ELR (cell line): ENCODE results near the gene MKRN2.

ENCODE experiments used
- DNase-seq: peaks from one replicate; pipeline ENCODE4 v3.0.0-alpha.2; 2015; ENCODE audit warnings: low read depth

MKRN2 gene

DNA sequence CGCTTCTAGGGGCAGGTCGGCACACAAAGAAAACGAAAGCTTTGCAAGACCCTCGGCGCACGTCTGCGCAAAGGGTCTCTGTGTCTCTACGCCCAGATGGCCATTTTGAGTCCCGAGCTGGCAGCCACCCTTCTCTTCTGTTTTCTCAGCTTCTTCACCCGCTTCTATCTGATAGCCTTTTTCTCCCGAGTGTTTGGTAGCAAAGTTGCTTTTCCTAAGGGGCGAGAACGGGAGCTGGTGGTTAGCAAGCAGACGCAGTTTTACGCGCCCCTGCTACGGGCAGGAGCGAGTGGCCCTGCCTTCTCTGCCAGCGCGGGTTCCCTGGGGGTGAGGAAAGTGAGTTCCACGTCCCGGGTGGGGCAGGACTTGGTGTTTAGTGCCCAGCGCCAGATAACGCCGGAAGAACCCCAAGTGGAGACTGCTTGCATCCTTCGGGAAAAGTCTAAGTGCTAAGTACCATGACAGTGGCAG, 2.9 kb upstream of the MKRN2 start:
- peak; percentile 37 for DNase-seq

DNA sequence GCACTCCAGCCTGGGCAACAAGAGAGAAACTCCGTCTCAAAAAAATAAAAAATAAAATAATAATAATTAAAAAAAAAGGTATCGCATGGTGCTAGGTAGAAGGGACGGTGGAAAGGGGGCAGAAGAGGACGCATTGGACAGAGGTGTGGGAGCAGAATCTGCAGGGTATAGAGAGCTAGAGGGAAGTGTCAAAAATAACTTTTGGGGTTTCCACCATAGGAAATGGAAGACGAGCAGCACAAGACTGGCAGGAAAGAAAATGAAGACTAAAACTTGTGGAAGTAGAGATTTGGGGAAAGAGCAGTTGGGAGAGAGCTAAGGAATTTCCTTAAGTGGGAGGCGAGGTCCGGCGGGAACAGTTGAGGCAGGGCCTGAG, 585 bp upstream of the MKRN2 start:
- no peak for DNase-seq

DNA sequence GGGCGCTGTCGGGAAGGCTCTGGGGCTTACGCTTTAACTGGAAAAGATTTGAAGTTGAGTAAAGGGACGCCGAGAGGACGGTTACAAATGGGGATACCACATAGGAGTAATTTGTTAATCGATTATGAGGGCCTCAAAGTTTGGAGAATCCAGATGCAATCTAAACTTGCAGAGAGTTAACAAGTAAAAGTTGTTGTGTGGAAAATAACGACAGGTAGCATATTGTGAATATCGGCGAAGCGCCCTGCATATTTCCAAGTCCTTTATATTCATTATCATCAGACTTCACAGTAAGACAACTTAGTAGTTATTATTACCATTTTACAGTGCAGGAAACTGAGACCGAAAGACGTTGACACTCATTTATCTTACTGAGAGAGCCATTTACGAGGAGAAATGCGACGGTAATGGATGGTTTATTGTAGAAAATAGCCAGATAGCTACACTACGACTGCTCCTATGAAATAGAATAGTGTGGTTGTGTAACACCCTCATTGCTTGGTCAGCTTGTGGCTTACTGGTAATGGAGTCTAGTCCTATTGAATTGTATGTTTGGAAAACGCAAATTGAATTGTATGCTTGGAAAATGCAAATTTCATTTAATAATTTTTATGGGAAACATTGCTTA, 700 bp downstream of the MKRN2 start:
- peak; percentile 51 for DNase-seq

DNA sequence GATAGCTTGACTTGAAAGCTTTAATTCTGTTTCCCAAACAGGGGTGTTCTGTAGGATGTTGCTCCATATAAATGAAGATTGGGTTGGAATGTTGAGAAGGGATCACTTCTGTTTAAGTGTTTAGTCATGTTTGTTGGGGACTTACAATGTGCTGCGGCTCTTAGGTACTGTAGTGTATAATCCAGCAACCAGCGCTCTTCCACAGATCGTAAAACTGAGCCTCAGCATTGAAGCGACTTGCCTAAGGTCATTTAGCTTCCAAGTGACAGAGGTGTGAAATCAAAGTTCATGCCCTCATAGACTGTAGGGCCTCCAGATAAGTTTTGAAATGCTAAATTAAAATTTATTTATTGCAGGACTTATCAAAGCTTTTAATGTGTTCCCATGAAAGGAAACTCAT, 1.8 kb downstream of the MKRN2 start:
- no peak for DNase-seq

DNA sequence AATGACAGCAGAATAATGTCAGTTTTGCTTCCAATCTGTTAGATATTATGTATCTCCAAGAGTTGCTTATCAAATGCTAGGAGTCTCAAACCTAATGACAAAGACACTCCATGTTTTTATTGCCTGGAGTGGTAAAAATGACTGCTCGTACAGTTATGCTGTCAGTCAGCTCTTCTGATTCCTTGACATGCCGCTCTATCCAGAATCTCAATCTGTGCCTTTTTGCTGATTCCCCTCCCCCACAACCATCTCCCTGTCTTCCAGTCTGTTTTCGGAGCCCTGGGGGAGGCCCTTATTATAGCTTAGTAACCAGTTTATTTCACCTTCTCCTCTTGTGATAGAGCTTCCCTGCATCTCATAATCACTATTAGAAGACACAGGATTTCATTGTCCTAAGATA, 2.6 kb downstream of the MKRN2 start:
- DNase-seq = no peak

DNA sequence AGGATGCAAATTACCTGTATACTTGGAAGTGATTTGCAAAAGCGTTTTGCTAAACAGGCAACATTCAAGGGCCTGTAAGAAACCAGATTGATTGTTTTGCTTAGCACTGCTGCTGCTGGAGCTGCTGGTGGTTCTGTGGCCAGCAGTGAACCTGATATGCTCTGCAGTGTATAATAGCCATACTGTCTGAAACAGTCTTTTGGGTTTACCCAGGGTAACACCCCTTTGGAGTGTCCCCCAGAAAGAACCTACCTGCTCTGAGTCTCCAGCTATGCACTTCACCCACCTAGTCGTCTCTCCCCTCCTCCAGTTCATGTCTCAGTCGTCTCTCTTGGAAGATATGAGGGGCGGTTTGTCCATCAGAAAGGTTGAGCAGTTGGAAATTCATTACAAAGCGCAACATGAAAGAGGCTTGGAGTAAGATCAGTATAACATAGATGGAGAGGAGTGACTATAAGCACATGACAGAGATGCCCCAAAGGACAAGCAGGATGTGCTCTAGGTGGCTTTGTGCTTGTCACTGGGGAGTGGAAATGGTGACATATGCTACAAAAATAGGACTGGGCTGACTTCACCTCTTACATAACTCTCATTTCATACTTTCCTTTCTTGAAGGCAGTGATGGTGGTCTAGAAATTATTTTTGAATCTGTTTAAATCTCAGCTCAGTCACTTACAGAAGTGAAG, 3.8 kb downstream of the MKRN2 start:
- no peak for DNase-seq

DNA sequence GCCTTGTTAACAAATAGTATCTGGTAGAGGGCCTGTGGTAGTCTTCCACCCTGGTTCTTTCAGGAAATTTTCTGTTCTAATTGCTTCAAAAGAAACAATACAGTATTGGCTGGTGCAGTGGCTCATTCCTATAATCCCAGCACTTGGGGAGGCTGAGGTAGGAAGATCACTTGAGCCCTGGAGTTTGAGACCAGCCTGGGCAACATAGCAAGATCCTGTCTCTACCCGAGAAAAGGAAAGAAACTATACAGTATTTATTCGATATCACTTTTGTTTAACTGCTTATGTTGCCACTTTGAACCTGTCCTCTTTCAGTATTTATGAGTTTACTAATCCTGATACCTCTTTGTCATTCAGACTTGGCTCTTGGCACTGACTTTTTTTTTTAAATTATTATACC, 4.5 kb downstream of the MKRN2 start:
- no peak for DNase-seq

DNA sequence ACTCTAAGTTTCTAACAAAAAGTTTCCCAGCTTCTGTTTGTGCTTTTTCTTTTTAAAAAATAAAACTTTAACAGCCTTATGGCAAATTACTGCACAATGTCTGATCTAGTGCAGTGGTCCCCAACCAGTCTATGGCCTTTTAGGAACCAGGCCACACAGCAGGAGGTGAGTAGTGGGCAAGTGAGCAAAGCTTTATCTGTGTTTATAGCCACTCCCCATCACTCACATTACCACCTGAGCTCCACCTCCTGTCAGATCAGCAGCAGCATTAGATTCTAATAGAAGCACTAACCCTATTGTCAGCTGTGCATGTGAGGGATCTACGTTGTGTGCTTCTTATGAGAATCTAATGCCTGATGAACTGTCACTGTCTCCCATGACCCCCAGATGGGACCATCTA, 5.6 kb downstream of the MKRN2 start:
- DNase-seq = no peak

DNA sequence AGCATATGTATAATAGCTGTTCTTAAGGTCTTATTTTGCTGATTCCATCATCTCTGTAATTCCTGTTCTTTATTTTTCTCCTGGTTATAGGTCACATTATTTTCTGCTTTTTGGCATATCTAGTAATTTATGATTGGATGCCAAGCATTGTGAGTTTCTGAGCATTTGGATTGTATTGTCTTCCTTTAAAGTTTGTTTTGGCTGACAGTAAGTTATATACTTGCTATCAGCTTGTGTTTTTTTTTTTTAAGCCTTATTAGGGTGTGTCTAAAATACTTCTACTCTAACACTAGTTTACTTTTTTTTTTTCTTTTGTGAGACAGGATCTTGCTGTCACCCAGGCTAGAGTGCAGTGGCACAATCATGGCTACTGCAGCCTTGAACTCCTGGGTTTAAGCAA, 10.1 kb downstream of the MKRN2 start:
- no peak for DNase-seq

DNA sequence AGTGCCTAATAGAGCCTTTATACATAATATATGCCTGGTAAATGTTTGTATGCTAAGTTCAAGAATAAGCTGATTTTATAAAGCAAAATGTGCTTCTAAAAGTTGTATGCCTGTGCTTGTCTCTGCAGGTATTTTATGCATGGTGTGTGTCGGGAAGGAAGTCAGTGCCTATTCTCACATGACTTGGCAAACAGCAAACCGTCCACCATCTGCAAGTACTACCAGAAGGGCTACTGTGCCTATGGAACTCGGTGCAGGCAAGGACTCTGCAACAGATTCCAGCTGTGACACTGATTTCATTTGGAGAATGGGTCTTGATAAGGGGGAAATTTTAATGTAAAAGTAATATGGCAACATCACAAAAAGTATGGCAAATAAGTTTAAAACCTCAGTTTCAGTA, 11.9 kb downstream of the MKRN2 start:
- no peak for DNase-seq

DNA sequence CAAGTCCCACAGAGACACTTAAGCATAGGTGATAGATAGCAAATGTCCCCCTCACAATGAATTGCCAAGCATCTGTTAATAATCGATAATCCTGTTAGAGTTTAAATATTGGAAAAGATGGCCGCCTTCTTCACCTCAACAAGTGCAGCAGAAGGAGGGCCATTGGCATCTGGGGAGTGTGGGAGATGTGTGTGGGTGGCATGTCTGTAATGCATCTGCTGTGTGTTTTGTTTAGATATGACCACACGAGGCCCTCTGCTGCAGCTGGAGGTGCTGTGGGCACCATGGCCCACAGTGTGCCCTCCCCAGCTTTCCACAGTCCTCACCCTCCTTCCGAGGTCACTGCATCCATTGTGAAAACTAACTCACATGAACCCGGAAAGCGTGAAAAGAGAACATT, 12.9 kb downstream of the MKRN2 start:
- DNase-seq = no peak

DNA sequence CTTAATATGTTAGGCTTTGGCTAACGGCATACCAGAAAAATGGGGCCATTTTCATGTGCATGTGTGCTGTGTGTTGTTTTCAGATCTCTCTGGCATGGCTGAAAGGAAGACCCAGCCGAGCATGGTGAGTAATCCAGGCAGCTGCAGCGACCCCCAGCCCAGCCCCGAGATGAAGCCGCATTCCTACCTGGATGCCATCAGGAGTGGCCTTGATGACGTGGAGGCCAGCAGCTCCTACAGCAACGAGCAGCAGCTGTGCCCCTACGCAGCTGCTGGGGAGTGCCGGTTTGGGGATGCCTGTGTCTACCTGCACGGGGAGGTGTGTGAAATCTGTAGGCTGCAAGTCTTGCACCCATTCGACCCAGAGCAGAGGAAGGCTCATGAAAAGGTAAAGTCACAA, 15.1 kb downstream of the MKRN2 start:
- DNase-seq = no peak

DNA sequence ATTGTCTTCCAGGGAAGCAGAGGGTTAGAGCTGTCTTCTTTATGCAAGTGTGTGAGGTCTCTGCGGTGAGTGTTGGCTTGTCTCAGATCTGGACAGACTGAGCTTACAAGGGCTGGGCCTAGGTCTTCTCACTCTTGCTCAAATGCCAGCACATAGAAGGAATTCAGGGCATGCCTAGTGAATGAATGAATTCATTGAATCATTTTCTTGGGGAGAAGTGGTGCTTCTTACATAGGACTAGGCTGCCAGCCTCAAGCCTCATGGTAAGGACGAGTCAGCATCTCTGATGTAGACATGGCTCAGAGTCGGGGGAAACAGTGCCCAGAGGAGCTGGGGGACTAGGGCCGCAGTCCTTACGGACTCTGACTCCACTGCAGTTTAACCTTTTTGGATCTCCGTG, 17.2 kb downstream of the MKRN2 start:
- peak; percentile 48 for DNase-seq

DNA sequence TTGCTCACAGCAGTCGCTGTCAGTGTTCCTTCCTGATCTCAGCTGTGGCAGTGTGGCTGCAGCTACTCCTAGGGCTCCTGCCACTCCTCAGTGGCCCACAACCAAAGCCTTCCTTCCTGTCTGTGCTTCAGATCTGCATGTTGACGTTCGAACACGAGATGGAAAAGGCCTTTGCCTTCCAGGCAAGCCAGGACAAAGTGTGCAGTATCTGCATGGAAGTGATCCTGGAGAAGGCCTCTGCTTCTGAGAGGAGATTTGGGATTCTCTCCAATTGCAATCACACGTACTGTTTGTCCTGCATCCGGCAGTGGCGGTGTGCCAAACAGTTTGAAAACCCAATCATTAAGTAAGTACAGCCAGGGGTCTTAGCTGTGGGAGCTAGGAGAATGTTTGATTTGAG, 17.8 kb downstream of the MKRN2 start:
- DNase-seq = no peak

DNA sequence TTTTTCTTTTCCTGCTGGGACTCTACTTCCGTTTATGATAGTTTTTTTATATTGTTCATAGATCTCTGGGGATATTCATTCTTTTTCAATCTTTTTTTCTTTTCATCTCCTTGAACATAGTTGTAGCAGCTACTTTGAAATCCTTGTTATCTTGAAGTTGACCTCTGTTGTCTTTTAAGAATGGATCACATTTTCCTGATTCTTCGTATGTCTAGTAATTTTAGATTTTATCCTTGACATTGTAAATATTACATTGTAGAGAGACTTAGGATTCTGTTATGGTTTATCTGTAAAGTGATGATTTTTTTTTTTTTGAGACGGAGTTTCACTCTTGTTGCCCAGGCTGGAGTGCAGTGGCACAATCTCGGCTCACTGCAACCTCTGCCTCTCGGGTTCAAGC, 20.5 kb downstream of the MKRN2 start:
- no peak for DNase-seq

DNA sequence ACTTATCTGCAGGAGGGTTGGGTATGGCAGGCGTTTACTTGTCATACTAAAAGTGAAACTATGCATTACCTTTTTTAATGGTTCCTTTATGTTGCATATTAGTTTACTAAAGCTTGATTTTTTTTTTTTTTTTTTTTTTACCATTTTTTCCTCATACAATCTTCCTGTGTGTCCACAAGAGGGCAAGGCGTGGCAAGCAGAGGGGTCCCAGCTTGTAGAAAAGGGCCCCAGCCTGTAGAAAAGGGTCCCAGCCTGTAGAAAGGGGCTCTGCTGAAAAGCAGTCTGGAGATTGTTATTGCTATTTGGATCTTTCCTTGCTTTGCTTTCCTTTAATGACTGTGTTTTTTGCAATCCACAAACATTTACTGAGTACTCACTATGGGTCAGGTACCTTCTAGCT, 21.9 kb downstream of the MKRN2 start:
- DNase-seq = peak; percentile 24

DNA sequence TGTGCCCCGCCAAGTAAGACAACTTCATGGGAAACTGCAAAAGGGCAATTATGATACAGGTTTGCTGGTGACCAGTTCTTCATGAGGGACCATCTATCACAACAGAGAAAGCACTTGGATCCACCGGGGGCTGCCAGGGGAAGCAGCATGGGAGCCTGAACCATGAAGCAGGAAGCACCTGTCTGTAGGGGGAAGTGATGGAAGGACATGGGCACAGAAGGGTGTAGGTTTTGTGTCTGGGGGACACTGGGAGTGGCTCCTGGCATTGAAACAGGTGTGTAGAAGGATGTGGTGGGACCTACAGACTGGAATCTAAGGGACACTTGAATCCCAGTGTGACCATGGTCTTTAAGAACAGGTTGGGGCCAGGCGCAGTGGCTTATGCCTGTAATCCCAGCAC, 22.6 kb downstream of the MKRN2 start:
- no peak for DNase-seq

DNA sequence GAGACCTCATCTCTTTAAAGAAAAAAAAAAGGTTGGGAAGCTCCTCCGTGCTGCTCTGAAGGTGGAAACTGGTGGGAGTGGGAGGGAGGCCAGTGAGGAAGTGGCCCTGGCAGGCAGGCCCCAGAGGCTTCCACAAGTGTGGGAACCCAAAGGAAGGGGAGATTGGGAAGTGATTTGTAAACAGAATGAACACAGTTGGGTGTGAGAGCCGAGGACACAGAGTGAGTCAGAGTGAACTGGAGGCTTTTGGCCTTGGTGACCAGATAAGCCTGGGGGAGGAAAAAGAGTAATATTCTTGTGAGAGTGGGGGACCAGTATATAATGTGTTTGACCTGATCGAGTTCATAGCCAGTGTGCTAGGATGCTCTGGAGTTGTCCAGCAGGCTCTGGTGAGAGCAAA, 23.0 kb downstream of the MKRN2 start:
- peak; percentile 78 for DNase-seq

DNA sequence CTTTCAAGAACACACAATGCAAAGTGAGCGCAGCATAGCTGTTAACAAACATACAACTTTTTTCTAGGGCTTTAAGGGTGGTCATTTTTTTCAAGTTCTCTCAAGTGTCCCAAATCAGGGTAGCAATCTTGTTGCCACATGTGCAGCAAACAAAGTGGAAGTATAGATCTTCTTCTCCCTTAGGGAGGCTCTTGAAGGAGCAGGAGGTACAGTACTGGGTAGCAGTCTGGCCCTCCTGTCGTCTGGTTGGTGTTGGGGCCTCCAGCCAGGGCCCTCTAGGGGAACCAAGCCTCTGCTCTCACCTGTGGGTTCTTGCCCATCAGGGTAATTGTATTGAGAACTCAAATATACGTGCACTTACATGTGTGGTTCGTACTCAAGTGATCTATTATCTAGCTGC, 25.8 kb downstream of the MKRN2 start:
- no peak for DNase-seq

DNA sequence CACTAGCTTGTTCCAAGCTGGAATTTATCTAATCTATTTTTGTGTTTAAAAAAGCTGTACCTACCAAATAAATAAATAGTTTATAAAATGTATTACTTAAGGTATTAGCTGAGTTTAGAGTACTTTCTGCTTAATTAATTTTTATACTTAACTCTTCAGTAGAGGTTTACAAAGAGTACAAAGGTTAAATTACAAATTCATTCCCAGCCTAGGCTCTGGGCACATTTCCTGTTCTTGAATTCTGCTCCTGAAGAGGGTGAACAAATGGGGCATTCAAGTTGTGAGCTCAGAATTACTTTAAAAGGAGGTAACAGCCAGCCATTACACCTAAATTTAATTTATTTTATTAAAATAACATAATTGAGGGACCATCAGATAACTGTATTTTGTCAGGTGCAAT, 26.4 kb downstream of the MKRN2 start:
- DNase-seq = no peak

DNA sequence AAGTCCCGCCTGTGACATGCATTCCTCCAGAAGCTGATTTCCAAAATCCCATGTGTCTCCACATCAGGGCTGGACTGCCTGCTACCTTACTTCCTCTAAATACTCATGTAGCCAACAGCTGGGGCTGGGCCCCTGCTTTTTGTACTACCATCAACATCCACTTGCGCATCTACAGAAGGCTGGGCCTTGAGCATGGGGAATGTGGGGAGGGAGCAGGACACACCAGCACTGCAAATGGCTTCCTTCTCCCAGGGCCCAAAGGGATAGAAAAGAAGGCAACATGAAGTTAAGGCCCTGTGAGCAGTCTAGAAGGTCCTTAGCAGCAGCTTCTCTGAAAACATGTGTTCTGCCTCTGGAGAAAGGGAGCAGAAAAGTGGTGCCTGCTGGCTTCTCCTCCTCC, 27.2 kb downstream of the MKRN2 start:
- DNase-seq = no peak

DNA sequence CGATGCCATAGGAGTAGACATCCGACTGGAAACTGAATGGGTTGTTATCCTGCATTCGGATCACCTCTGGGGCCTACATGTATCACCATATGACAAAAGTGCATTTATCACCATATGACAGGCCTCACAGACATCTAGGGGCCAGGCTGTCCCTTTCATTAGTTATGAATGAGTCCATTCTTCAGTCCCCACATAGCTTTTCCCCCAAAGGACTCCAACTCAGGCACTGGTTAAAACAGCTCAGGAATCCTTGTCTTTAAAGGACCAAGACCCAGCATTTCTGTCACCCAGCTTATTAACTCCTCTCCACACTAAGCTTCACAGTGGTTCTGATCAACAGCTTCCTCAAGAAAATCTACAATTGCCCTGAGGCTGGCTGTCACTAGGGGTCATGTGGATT, 28.3 kb downstream of the MKRN2 start:
- no peak for DNase-seq

DNA sequence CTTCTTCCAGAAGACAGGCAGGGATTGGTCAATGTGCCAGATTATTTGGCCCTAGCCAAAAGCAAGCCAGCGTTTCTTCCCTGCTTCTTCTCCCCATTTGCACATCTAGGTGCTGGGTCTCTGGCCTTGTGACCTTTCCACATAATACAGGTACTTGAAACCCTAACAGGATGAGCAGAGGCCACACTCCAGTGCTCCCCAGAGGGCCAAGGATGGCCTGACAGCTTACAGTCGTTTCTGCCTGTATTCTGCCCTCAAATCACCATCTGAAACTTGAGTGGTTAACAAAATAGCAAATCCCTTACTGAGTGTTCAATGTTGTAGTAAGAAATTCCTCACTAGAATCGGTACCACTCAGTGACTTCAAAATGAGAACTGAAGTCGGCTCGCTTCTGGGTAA, 29.1 kb downstream of the MKRN2 start:
- DNase-seq = no peak

DNA sequence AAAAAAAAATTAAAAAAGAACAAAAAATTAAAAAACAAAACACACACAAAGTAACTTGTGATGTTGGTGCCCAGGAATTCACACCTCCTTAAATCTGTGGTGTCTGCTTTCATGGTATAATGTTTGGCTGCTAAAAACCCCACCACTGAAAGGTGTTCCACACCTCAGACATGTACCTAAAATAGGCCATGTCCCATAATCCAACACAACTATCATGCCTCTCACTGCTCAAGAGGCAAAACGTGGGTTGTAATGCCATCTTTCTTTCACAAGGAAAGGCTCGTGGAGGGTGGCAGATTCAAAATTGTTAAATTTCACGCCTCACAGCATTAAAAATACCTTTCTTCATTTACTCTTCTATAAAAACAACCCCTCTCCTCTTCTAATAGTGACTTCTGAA, 29.5 kb downstream of the MKRN2 start:
- DNase-seq = no peak
